GM19035 (cell line): Measurements from ENCODE around the gene CD68.

Source experiments
- ATAC-seq: cut with Tn5 transposase; IDR thresholded peaks from one replicate; pipeline ENCODE4 v1.9.1; 2021; ENCODE audit not compliant: unreplicated experiment

The CD68 gene

GRCh38 chr17:7579001-7579833 is at the start of gene CD68:
CD68 (plus strand) TSS chr17:7579638; CDS start chr17:7579678, 40 bp downstream.
- ATAC-seq = peak; percentile 26

- no peak for ATAC-seq
These were observed 49.2 kb upstream of the CD68 start for GRCh38 chr17:7530023-7530900.

GRCh38 chr17:7538050-7538449 is 41.4 kb upstream of the CD68 start:
- ATAC-seq = no peak

- ATAC-seq = no peak
These were observed 40.4 kb upstream of the CD68 start for GRCh38 chr17:7538891-7539545.

- no peak for ATAC-seq
These were observed 38.3 kb upstream of the CD68 start for GRCh38 chr17:7541074-7541621.

- ATAC-seq = no peak
These were observed 34.5 kb upstream of the CD68 start for GRCh38 chr17:7544911-7545310.

- ATAC-seq = no peak
These were observed 30.6 kb upstream of the CD68 start, which contains the start of gene TNFSF12 for GRCh38 chr17:7548585-7549400. TNFSF12 (plus strand) TSS chr17:7549058; CDS start chr17:7549154, 96 bp downstream.

- no peak for ATAC-seq
These were observed 29.9 kb upstream of the CD68 start for GRCh38 chr17:7549401-7550055.

GRCh38 chr17:7550344-7550743 is 29.1 kb upstream of the CD68 start:
- ATAC-seq = no peak

- ATAC-seq = no peak
These were observed 28.0 kb upstream of the CD68 start for GRCh38 chr17:7551396-7551795.

GRCh38 chr17:7552621-7553051 is 26.8 kb upstream of the CD68 start:
- ATAC-seq = peak; percentile 80

GRCh38 chr17:7553356-7553755 is 26.1 kb upstream of the CD68 start:
- ATAC-seq = no peak

GRCh38 chr17:7555320-7555948 is 24.0 kb upstream of the CD68 start:
- ATAC-seq = no peak

- no peak for ATAC-seq
These were observed 22.8 kb upstream of the CD68 start for GRCh38 chr17:7556627-7557026.

GRCh38 chr17:7557147-7557764 is 22.2 kb upstream of the CD68 start:
- no peak for ATAC-seq

- ATAC-seq = no peak
These were observed 21.5 kb upstream of the CD68 start for GRCh38 chr17:7557775-7558543.

GRCh38 chr17:7558544-7559319 is 20.7 kb upstream of the CD68 start, which contains the start of gene TNFSF13:
TNFSF13 (plus strand) TSS chr17:7558750; CDS start chr17:7559040, 290 bp downstream.
- no peak for ATAC-seq
